Measurements from ENCODE around the gene GAB4. TPM values are rescaled to one million over a fixed set of nuclear protein-coding genes. Genes with fewer than 3 reads are reported as not detected.
A peak's percentile ranks its signal among the peaks of the same experiment; 100 is the strongest.

Gene GAB4
- total and polyA plus RNA-seq, 2 experiments from 2014 or later, result 1.5 to 1.7 TPM

DNA sequence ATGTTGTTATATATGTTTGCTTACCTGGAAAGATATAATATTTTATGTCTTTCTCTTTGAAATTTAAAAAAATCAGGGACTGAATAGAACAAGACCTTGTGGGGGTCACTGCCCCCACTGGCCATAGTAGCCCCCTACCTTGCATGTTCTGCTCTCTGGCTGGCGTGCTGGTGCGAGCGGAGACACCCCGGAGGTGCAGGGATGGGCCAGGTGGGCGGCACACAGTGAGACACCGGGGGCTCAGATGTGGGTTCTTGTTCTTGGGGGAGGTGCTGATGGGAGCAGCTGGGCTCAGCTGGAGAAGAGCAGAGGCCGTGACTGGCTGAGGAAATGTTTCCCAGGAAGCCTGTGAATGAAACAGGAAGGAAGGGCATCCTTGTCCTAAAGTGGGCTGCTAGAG lies 20.2 kb downstream of the GAB4 start:
- no peaks in the 10 kb centered on the region for H3K79me2 ChIP-seq (replicated peaks; ENCODE audit: insufficient read depth)
- peaks cover 96% of the 10 kb centered on the region for H3K9me3 Mint-ChIP-seq
- no peak overlapping the region for H3K4me3 Mint-ChIP-seq
- H3K27me3 Mint-ChIP-seq (ENCODE audit: insufficient read depth, low read depth, poor library complexity), result peaks cover 6% of the 10 kb centered on the region
- DNase-seq (ENCODE audit: low spot score), result no peak
- H3K27ac ChIP-seq (ENCODE audit: low read depth), result no peak overlapping the region
- H3K36me3 Mint-ChIP-seq (ENCODE audit: low read depth), result peaks cover 23% of the 10 kb centered on the region
- H3K4me3 ChIP-seq, result no peak overlapping the region
- TF ChIP-seq EZH2 (IDR thresholded peaks at IDR 0.05; ENCODE audit: low read depth, unreplicated experiment), result no peak
- TF ChIP-seq, protein P1, sequence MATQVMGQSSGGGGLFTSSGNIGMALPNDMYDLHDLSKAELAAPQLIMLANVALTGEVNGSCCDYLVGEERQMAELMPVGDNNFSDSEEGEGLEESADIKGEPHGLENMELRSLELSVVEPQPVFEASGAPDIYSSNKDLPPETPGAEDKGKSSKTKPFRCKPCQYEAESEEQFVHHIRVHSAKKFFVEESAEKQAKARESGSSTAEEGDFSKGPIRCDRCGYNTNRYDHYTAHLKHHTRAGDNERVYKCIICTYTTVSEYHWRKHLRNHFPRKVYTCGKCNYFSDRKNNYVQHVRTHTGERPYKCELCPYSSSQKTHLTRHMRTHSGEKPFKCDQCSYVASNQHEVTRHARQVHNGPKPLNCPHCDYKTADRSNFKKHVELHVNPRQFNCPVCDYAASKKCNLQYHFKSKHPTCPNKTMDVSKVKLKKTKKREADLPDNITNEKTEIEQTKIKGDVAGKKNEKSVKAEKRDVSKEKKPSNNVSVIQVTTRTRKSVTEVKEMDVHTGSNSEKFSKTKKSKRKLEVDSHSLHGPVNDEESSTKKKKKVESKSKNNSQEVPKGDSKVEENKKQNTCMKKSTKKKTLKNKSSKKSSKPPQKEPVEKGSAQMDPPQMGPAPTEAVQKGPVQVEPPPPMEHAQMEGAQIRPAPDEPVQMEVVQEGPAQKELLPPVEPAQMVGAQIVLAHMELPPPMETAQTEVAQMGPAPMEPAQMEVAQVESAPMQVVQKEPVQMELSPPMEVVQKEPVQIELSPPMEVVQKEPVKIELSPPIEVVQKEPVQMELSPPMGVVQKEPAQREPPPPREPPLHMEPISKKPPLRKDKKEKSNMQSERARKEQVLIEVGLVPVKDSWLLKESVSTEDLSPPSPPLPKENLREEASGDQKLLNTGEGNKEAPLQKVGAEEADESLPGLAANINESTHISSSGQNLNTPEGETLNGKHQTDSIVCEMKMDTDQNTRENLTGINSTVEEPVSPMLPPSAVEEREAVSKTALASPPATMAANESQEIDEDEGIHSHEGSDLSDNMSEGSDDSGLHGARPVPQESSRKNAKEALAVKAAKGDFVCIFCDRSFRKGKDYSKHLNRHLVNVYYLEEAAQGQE (IDR thresholded peaks at IDR 0.05; ENCODE audit: unreplicated experiment), result no peak
- TF ChIP-seq, protein P2, sequence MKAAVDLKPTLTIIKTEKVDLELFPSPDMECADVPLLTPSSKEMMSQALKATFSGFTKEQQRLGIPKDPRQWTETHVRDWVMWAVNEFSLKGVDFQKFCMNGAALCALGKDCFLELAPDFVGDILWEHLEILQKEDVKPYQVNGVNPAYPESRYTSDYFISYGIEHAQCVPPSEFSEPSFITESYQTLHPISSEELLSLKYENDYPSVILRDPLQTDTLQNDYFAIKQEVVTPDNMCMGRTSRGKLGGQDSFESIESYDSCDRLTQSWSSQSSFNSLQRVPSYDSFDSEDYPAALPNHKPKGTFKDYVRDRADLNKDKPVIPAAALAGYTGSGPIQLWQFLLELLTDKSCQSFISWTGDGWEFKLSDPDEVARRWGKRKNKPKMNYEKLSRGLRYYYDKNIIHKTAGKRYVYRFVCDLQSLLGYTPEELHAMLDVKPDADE (IDR thresholded peaks at IDR 0.05), result no peak
- no peaks in the 10 kb centered on the region for H4K20me1 ChIP-seq (replicated peaks; ENCODE audit: insufficient read depth)
- no peaks in the 10 kb centered on the region; the same call in 2 of the 3 replicates for H3K4me1 Mint-ChIP-seq
- no peak overlapping the region for H3K4me2 ChIP-seq
- no peak overlapping the region for H3K27ac Mint-ChIP-seq
- H3K36me3 ChIP-seq (ENCODE audit: insufficient read depth), result no peaks in the 10 kb centered on the region
- no peak for ATAC-seq
- H3K4me1 ChIP-seq (ENCODE audit: insufficient read depth), result no peaks in the 10 kb centered on the region
- no peak overlapping the region for H2AFZ ChIP-seq
- H3K27me3 ChIP-seq (ENCODE audit: insufficient read depth), result peaks cover 4% of the 10 kb centered on the region; the same call in 1 of the 2 replicates
- no peaks in the 10 kb centered on the region for H3F3A ChIP-seq (replicated peaks; ENCODE audit: low read depth)
- no peaks in the 10 kb centered on the region for H3K9me2 ChIP-seq (ENCODE audit: insufficient read depth)

DNA sequence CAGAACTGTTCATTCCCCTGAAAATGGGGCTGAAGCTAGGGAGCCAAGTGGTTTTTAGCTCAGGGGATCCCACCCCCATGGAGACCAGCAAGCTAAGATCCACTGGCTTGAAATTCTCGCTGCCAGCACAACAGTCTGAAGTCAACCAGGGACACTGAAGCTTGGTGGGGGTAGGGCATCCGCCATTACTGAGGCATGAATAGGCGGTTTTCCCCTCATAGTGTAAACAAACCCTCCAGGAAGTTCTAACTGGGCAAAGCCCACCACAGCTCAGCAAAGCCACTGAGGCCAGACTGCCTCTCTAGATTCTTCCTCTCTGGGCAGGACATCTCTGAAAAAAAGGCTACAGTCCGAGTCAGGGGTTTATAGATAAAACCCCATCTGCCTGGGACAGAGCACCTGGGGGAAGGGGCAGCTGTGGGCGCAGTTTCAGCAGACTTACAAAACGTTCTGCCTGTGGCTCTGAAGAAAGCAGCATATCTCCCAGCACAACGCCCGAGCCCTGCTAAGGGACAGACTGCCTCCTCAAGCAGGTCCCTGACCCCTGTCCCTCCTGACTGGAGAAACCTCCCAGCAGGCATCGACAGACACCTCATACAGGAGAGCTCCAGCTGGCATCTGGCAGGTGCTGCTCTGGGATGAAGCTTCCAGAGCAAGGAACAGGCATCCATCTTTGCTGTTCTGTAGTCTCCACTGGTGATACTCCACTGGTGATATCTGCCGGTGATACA lies 32.7 kb downstream of the GAB4 start:
- H3K36me3 ChIP-seq (ENCODE audit: insufficient read depth), result no peaks in the 10 kb centered on the region
- Mint-ChIP-seq H3K27ac (no peak overlapping the region), H3K27me3 (ENCODE audit: insufficient read depth, low read depth, poor library complexity) (peaks cover 5% of the 10 kb centered on the region), H3K9me3 (peaks cover 92% of the 10 kb centered on the region), H3K4me1 (no peaks in the 10 kb centered on the region), H3K4me3 (no peak overlapping the region), H3K36me3 (ENCODE audit: low read depth) (peaks cover 17% of the 10 kb centered on the region; the same call in 2 of the 3 replicates)
- no peaks in the 10 kb centered on the region for H3K79me2 ChIP-seq (replicated peaks; ENCODE audit: insufficient read depth)
- DNase-seq (ENCODE audit: low spot score), result no peak
- H3K9me2 ChIP-seq (ENCODE audit: insufficient read depth), result peaks cover 3% of the 10 kb centered on the region; the same call in 1 of the 2 replicates
- TF ChIP-seq ZNF331 (CRISPR knock-in tag; IDR thresholded peaks at IDR 0.05; ENCODE audit: low read depth) (no peak), POLR2AphosphoS5 (IDR thresholded peaks at IDR 0.05; ENCODE audit: low read depth) (no peak), STAT1 (IDR thresholded peaks at IDR 0.05; ENCODE audit: unreplicated experiment) (no peak)
- TF ChIP-seq, protein P1 (IDR thresholded peaks at IDR 0.05; ENCODE audit: unreplicated experiment), result no peak
- TF ChIP-seq, protein P3, sequence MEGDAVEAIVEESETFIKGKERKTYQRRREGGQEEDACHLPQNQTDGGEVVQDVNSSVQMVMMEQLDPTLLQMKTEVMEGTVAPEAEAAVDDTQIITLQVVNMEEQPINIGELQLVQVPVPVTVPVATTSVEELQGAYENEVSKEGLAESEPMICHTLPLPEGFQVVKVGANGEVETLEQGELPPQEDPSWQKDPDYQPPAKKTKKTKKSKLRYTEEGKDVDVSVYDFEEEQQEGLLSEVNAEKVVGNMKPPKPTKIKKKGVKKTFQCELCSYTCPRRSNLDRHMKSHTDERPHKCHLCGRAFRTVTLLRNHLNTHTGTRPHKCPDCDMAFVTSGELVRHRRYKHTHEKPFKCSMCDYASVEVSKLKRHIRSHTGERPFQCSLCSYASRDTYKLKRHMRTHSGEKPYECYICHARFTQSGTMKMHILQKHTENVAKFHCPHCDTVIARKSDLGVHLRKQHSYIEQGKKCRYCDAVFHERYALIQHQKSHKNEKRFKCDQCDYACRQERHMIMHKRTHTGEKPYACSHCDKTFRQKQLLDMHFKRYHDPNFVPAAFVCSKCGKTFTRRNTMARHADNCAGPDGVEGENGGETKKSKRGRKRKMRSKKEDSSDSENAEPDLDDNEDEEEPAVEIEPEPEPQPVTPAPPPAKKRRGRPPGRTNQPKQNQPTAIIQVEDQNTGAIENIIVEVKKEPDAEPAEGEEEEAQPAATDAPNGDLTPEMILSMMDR (conservative IDR thresholded peaks at IDR 0.05; ENCODE audit: low read depth in 2 of 2), result no peak
- H3K4me3 ChIP-seq, result no peak overlapping the region
- no peak overlapping the region for H3K4me2 ChIP-seq
- H3K27me3 ChIP-seq (ENCODE audit: insufficient read depth), result no peaks in the 10 kb centered on the region; the same call in 1 of the 2 replicates
- no peaks in the 10 kb centered on the region for H4K20me1 ChIP-seq (replicated peaks; ENCODE audit: insufficient read depth)
- no peaks in the 10 kb centered on the region; the same call in 1 of the 2 replicates for H3K4me1 ChIP-seq (ENCODE audit: insufficient read depth)
- H3K27ac ChIP-seq (ENCODE audit: low read depth), result no peak overlapping the region
- ATAC-seq, result no peak
- H3F3A ChIP-seq (replicated peaks; ENCODE audit: low read depth), result no peaks in the 10 kb centered on the region
- peak overlapping the region; percentile 80 for H2AFZ ChIP-seq
